Middle frontal gyrus (tissue), 1 donor: Measurements from ENCODE around the gene IGFBP3.
A peak's percentile ranks its signal among the peaks of the same experiment; 100 is the strongest.

Experiments used
- DNase-seq: peaks from one replicate; pipeline ENCODE4 v3.0.0-alpha.2; 2015; ENCODE audit warnings: low spot score; ENCODE audit errors: extremely low spot score

The IGFBP3 gene

GRCh38 chr7:45892407-45893035, 28.6 kb downstream of the IGFBP3 start:
- DNase-seq = no peak

GRCh38 chr7:45891462-45892402, 29.3 kb downstream of the IGFBP3 start:
- no peak for DNase-seq

- peak; percentile 42 for DNase-seq
Measured at GRCh38 chr7:45890902-45891461, 30.1 kb downstream of the IGFBP3 start.

GRCh38 chr7:45890125-45890901, 30.8 kb downstream of the IGFBP3 start:
- no peak for DNase-seq

- DNase-seq = no peak
Measured at GRCh38 chr7:45889367-45890067, 31.6 kb downstream of the IGFBP3 start.

- no peak for DNase-seq
Measured at GRCh38 chr7:45888993-45889366, 32.1 kb downstream of the IGFBP3 start.

- no peak for DNase-seq
Measured at GRCh38 chr7:45888185-45888992, 32.7 kb downstream of the IGFBP3 start, which contains the start of gene IGFBP1. IGFBP1 (plus strand) TSS chr7:45888488; CDS start chr7:45888653, 165 bp downstream.

- DNase-seq = no peak
Measured at GRCh38 chr7:45886931-45887667, 34.0 kb downstream of the IGFBP3 start.

- no peak for DNase-seq
Measured at GRCh38 chr7:45885264-45885882, 35.7 kb downstream of the IGFBP3 start.

GRCh38 chr7:45884136-45884535, 36.9 kb downstream of the IGFBP3 start:
- DNase-seq = no peak

GRCh38 chr7:45882465-45882810, 38.6 kb downstream of the IGFBP3 start:
- DNase-seq = no peak

- DNase-seq = no peak
Measured at GRCh38 chr7:45881759-45882464, 39.2 kb downstream of the IGFBP3 start.

GRCh38 chr7:45881280-45881758, 39.8 kb downstream of the IGFBP3 start:
- DNase-seq = no peak

- no peak for DNase-seq
Measured at GRCh38 chr7:45880433-45880860, 40.6 kb downstream of the IGFBP3 start.

- DNase-seq = no peak
Measured at GRCh38 chr7:45878457-45879144, 42.5 kb downstream of the IGFBP3 start.

- DNase-seq = no peak
Measured at GRCh38 chr7:45876519-45876918, 44.6 kb downstream of the IGFBP3 start.

- DNase-seq = no peak
Measured at GRCh38 chr7:45874408-45875131, 46.5 kb downstream of the IGFBP3 start.
